ENCODE data around the gene RBM42. TPM values are rescaled to one million over a fixed set of nuclear protein-coding genes. Genes with fewer than 3 reads are reported as not detected.

Gene RBM42
- total RNA-seq, 1 experiment from 2014 or later, result 110 TPM

DNA sequence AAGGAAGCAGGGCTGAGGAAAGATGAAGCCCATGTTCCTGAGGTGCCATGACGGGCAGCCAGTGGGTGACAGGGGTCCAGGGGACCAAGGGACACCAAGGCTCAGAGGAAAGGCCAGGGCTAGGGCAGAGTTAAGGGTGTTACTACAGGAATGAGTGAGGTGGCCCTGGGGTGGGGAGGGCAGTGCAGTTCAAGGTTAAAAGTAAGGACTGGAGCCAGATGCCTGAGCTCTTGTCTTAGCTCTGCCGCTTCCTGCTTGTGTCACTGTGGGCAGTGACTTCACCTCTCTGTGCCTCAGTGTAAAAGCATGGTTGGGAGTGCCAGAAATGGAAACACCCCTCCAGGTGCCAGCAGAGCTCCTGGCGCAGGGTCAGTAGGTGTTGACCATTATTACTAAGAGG, 7.8 kb downstream of the RBM42 start:
- Histone ChIP-seq H3F3A (ENCODE audit: insufficient read depth, low read depth) (peaks cover 6% of the 10 kb centered on the region; the same call in 1 of the 2 replicates), H3K4me2 (no peak overlapping the region), H3K27me3 (ENCODE audit: insufficient read depth, low read depth) (no peaks in the 10 kb centered on the region), H3K27ac (no peak overlapping the region), H3K9me3 (ENCODE audit: insufficient read depth, low read depth) (no peaks in the 10 kb centered on the region), H3K4me3 (no peak overlapping the region), H3K4me1 (replicated peaks; ENCODE audit: insufficient read depth) (no peaks in the 10 kb centered on the region), H3K9me2 (ENCODE audit: insufficient read depth) (no peaks in the 10 kb centered on the region), H3K36me3 (ENCODE audit: low read depth) (peaks cover 4% of the 10 kb centered on the region; the same call in 1 of the 2 replicates), H3K79me2 (ENCODE audit: low read depth) (no peaks in the 10 kb centered on the region), H4K20me1 (ENCODE audit: insufficient read depth) (no peaks in the 10 kb centered on the region), H2AFZ (no peak overlapping the region)
- POLR2A ChIA-PET (ENCODE audit: unreplicated experiment), result no interaction called here
- CTCF ChIA-PET, result no interaction called here
- intact Hi-C loops (cut with micrococcal nuclease; ENCODE audit: unreplicated experiment), result no loop called here
- TF ChIP-seq EZH2 (IDR thresholded peaks at IDR 0.05; ENCODE audit: low read depth), result no peak
- TF ChIP-seq, protein P1, sequence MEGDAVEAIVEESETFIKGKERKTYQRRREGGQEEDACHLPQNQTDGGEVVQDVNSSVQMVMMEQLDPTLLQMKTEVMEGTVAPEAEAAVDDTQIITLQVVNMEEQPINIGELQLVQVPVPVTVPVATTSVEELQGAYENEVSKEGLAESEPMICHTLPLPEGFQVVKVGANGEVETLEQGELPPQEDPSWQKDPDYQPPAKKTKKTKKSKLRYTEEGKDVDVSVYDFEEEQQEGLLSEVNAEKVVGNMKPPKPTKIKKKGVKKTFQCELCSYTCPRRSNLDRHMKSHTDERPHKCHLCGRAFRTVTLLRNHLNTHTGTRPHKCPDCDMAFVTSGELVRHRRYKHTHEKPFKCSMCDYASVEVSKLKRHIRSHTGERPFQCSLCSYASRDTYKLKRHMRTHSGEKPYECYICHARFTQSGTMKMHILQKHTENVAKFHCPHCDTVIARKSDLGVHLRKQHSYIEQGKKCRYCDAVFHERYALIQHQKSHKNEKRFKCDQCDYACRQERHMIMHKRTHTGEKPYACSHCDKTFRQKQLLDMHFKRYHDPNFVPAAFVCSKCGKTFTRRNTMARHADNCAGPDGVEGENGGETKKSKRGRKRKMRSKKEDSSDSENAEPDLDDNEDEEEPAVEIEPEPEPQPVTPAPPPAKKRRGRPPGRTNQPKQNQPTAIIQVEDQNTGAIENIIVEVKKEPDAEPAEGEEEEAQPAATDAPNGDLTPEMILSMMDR (conservative IDR thresholded peaks at IDR 0.05), result no peak
- BruUV-seq (replicated peaks), result no TSS peak
- DNase-seq, result no peak

DNA sequence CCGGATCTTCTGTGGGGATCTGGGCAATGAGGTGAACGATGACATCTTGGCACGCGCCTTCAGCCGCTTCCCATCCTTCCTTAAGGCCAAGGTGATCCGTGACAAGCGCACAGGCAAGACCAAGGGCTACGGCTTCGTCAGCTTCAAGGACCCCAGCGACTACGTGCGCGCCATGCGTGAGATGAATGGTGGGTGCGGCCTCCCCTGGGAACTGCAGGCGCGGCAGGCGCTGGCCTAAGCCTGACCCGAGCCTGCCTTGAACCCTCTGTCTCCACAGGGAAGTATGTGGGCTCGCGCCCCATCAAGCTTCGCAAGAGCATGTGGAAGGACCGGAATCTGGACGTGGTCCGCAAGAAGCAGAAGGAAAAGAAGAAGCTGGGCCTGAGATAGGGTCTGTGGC, 8.3 kb downstream of the RBM42 start:
- POLR2A ChIA-PET (ENCODE audit: unreplicated experiment), result no interaction called here

DNA sequence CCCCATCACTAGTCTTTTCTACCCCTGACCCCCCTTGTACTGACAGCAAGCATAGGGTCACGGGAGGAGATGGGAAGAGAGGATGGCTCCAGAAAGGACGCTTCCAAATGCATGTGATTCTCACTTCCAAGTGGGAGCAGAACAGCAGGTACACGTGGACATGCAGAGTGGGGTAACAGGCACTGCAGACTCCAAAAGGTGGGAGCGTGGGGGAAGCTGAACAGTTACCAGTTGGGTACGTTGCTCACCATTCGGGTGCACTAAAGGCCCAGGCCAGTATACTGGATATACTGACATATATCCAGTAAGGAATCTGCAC, 10.4 kb downstream of the RBM42 start:
- no peak overlapping the region for H3K4me2 ChIP-seq
- ChIA-PET CTCF (no interaction called here), POLR2A (ENCODE audit: unreplicated experiment) (no interaction called here)
- H3K79me2 ChIP-seq (ENCODE audit: low read depth), result no peaks in the 10 kb centered on the region
- peaks cover 6% of the 10 kb centered on the region for H3K4me1 ChIP-seq (replicated peaks; ENCODE audit: insufficient read depth)
- intact Hi-C loops (cut with micrococcal nuclease; ENCODE audit: unreplicated experiment), result no loop called here
- no peaks in the 10 kb centered on the region for H3K27me3 ChIP-seq (ENCODE audit: insufficient read depth, low read depth)
- H3K9me3 ChIP-seq (ENCODE audit: insufficient read depth, low read depth), result no peaks in the 10 kb centered on the region
- no peaks in the 10 kb centered on the region for H4K20me1 ChIP-seq (ENCODE audit: insufficient read depth)
- no peak overlapping the region for H2AFZ ChIP-seq
- DNase-seq, result no peak
- no peak overlapping the region for H3K4me3 ChIP-seq
- H3F3A ChIP-seq (ENCODE audit: insufficient read depth, low read depth), result peaks cover 13% of the 10 kb centered on the region; the same call in 1 of the 2 replicates
- no peaks in the 10 kb centered on the region; the same call in 1 of the 2 replicates for H3K36me3 ChIP-seq (ENCODE audit: low read depth)
- H3K9me2 ChIP-seq (ENCODE audit: insufficient read depth), result no peaks in the 10 kb centered on the region
- BruUV-seq (replicated peaks), result no TSS peak
- H3K27ac ChIP-seq, result no peak overlapping the region
- TF ChIP-seq, protein P1 (conservative IDR thresholded peaks at IDR 0.05), result no peak
- no peak for TF ChIP-seq EZH2 (IDR thresholded peaks at IDR 0.05; ENCODE audit: low read depth)

More for the DNA sequence above, 8.3 kb downstream of the RBM42 start:
- intact Hi-C loops (cut with micrococcal nuclease; ENCODE audit: unreplicated experiment), result no loop called here
- DNase-seq, result no peak
- TF ChIP-seq EZH2 (IDR thresholded peaks at IDR 0.05; ENCODE audit: low read depth), result no peak
- TF ChIP-seq, protein P1 (conservative IDR thresholded peaks at IDR 0.05), result no peak
- Histone ChIP-seq H3F3A (ENCODE audit: insufficient read depth, low read depth) (peaks cover 6% of the 10 kb centered on the region; the same call in 1 of the 2 replicates), H2AFZ (no peak overlapping the region), H3K4me2 (no peak overlapping the region), H3K27ac (no peak overlapping the region), H3K4me1 (replicated peaks; ENCODE audit: insufficient read depth) (no peaks in the 10 kb centered on the region), H3K4me3 (no peak overlapping the region), H3K79me2 (ENCODE audit: low read depth) (no peaks in the 10 kb centered on the region), H3K27me3 (ENCODE audit: insufficient read depth, low read depth) (no peaks in the 10 kb centered on the region), H3K36me3 (ENCODE audit: low read depth) (peaks cover 4% of the 10 kb centered on the region; the same call in 1 of the 2 replicates), H3K9me2 (ENCODE audit: insufficient read depth) (no peaks in the 10 kb centered on the region), H4K20me1 (ENCODE audit: insufficient read depth) (no peaks in the 10 kb centered on the region), H3K9me3 (ENCODE audit: insufficient read depth, low read depth) (no peaks in the 10 kb centered on the region)
- no TSS peak for BruUV-seq (replicated peaks)
- CTCF ChIA-PET, result no interaction called here
